A549 (cell line): ENCODE measurements around the gene NFE2. TPM values are rescaled to one million over a fixed set of nuclear protein-coding genes. Genes with fewer than 3 reads are reported as not detected.

ENCODE experiments used
- ATAC-seq, 2 experiments: fragments of 200-7000 bp in 1 of 2; fragments of >200 bp in 1 of 2; cut with Nextera tagmentation in 1 of 2; cut with Tn5 transposase in 1 of 2; 3 replicates each; pipeline versions ENCODE4 v1.8.0 to v1.9.1; 2018 to 2020; ENCODE audit warnings: mild to moderate bottlenecking in 1 of 2, moderate library complexity in 1 of 2
- CTCF ChIA-PET: fragments of 300-600 bp; sonication (Branson Sonifier 250); formaldehyde crosslinking; extraction: SDS; loops from one replicate; lab custom pipeline; 2021; ENCODE audit warnings: antibody characterized with exemption, inconsistent platforms; lab: Yijun Ruan, JAX
- POLR2A ChIA-PET: fragments of 350-600 bp; formaldehyde crosslinking; extraction: SDS; loops from one replicate; lab custom pipeline; 2021; ENCODE audit warnings: antibody characterized with exemption, inconsistent platforms; lab: Yijun Ruan, JAX
- DNase-seq, 2 experiments: peaks; one replicate each; pipeline versions ENCODE4 v3.0.0 to v3.0.0-alpha.2; 2011 to 2016; ENCODE audit warnings: low read depth in 1 of 2, low spot score in 1 of 2
- FAIRE-seq: peaks from 2 replicates; lab custom pipeline; 2011; peaks lifted over from hg19 to GRCh38; lab: Jason Lieb, UNC
- H3K27ac ChIP-seq, 2 experiments: fragments of >200 bp; sonication (Bioruptor Twin); formaldehyde crosslinking; 3 replicates each; pipeline ENCODE4 v1.5.1; 2016 to 2017
- H3K4me1 ChIP-seq: fragments of >200 bp; sonication (Bioruptor Twin); formaldehyde crosslinking; 3 replicates; pipeline ENCODE4 v1.6.1; 2016
- H3K4me2 ChIP-seq: fragments of >200 bp; sonication (Bioruptor Twin); formaldehyde crosslinking; 3 replicates; pipeline ENCODE4 v1.6.1; 2016
- H3K4me3 ChIP-seq: fragments of >200 bp; sonication (Bioruptor Twin); formaldehyde crosslinking; 3 replicates; pipeline ENCODE4 v1.5.1; 2016
- H3K9me3 ChIP-seq: fragments of >200 bp; sonication (Bioruptor Twin); formaldehyde crosslinking; 3 replicates; pipeline ENCODE4 v1.6.1; 2016
- CEBPB ChIP-seq, 2 experiments: fragments of >200 bp in 1 of 2; sonication (Bioruptor Twin) in 1 of 2; formaldehyde crosslinking in 1 of 2; IDR thresholded peaks; 2 replicates each; pipeline ENCODE4 v1.6.1; 2012 to 2016
- EHMT2 ChIP-seq: fragments of 200-600 bp; sonication (generic); IDR thresholded peaks from 2 replicates; pipeline ENCODE4 v1.6.1; 2016; ENCODE audit warnings: antibody characterized with exemption, low read depth, mild to moderate bottlenecking, moderate library complexity
- FOXS1 ChIP-seq: fragments of 250-450 bp; sonication (Bioruptor Pico); IDR thresholded peaks from 2 replicates; pipeline ENCODE4 v1.5.0; 2020; ENCODE audit warnings: mild to moderate bottlenecking, moderate library complexity
- GATA3 ChIP-seq: IDR thresholded peaks from 2 replicates; pipeline ENCODE4 v1.6.1; 2012; ENCODE audit warnings: borderline replicate concordance
- HDAC2 ChIP-seq: fragments of 200-600 bp; sonication (generic); IDR thresholded peaks from 2 replicates; pipeline ENCODE4 v1.6.1; 2016
- HEYL ChIP-seq: fragments of 250-450 bp; sonication (Bioruptor Pico); IDR thresholded peaks from 2 replicates; pipeline ENCODE4 v1.8.0; 2021; ENCODE audit warnings: mild to moderate bottlenecking, moderate library complexity
- HOXA7 ChIP-seq: fragments of 250-450 bp; sonication (Bioruptor Pico); IDR thresholded peaks from 2 replicates; pipeline ENCODE4 v1.5.0; 2020; ENCODE audit warnings: mild to moderate bottlenecking, moderate library complexity
- JUN ChIP-seq, 2 experiments: fragments of >200 bp; sonication (Bioruptor Twin); formaldehyde crosslinking; IDR thresholded peaks; 2 replicates in 1 of 2; 3 replicates in 1 of 2; pipeline ENCODE4 v1.6.1; 2016 to 2017
- KDM1A ChIP-seq: fragments of 200-600 bp; sonication (generic); IDR thresholded peaks from 2 replicates; pipeline ENCODE4 v1.6.1; 2016; ENCODE audit warnings: low read depth, mild to moderate bottlenecking
- KDM5A ChIP-seq: fragments of 200-600 bp; sonication (generic); IDR thresholded peaks from 2 replicates; pipeline ENCODE4 v1.6.1; 2016; ENCODE audit warnings: antibody characterized with exemption, mild to moderate bottlenecking
- MAZ ChIP-seq: fragments of 150-350 bp; IDR thresholded peaks from 2 replicates; pipeline ENCODE4 v1.6.1; 2014; ENCODE audit warnings: antibody characterized with exemption, low read depth, low read length, borderline replicate concordance
- MYC ChIP-seq: IDR thresholded peaks from 2 replicates; pipeline ENCODE4 v1.6.1; 2012; ENCODE audit warnings: mild to moderate bottlenecking, inconsistent platforms, low read length, improper control_type of control experiment, borderline replicate concordance
- NFE2L2 ChIP-seq: fragments of 150-350 bp; conservative IDR thresholded peaks from 2 replicates; pipeline ENCODE4 v1.6.1; 2014; ENCODE audit warnings: low read length
- POLR2A ChIP-seq: IDR thresholded peaks from 2 replicates; pipeline ENCODE4 v1.6.1; 2012; ENCODE audit warnings: mild to moderate bottlenecking, low read length
- POLR2AphosphoS2 ChIP-seq: conservative IDR thresholded peaks from 2 replicates; pipeline ENCODE4 v1.6.1; 2012; ENCODE audit warnings: low read length, improper control_type of control experiment, inconsistent platforms
- RCOR1 ChIP-seq: fragments of 150-350 bp; IDR thresholded peaks from 2 replicates; pipeline ENCODE4 v1.6.1; 2014; ENCODE audit warnings: antibody characterized with exemption, low read length, low read depth
- RFX5 ChIP-seq: fragments of 450-650 bp; IDR thresholded peaks from 2 replicates; pipeline ENCODE4 v1.7.1; 2014; ENCODE audit warnings: antibody characterized with exemption, mild to moderate bottlenecking, moderate library complexity
- RNF2 ChIP-seq: fragments of 200-600 bp; sonication (generic); IDR thresholded peaks from 2 replicates; pipeline ENCODE4 v1.6.1; 2016; ENCODE audit warnings: low read depth, mild to moderate bottlenecking, antibody characterized with exemption, moderate library complexity, borderline replicate concordance
- SMC3 ChIP-seq: fragments of >200 bp; sonication (Bioruptor Twin); formaldehyde crosslinking; IDR thresholded peaks from 3 replicates; pipeline ENCODE4 v1.6.1; 2018; ENCODE audit warnings: inconsistent platforms
- TFCP2L1 ChIP-seq: fragments of 250-450 bp; sonication (Bioruptor Pico); IDR thresholded peaks from 2 replicates; pipeline ENCODE4 v1.5.0; 2021; ENCODE audit warnings: mild to moderate bottlenecking
- ZFP36 ChIP-seq: fragments of 450-650 bp; IDR thresholded peaks from 2 replicates; pipeline ENCODE4 v1.6.1; 2014; ENCODE audit warnings: borderline replicate concordance; ENCODE audit not compliant: partially characterized antibody
- ZSCAN20 ChIP-seq: fragments of 250-450 bp; sonication (Bioruptor Pico); IDR thresholded peaks from 2 replicates; pipeline ENCODE4 v1.8.0; 2022; ENCODE audit warnings: mild to moderate bottlenecking, moderate library complexity
- WGBS: methylation state at CpG from one replicate; pipeline ENCODE4 v1.1.6; 2017; ENCODE audit errors: missing lambda C conversion rate; 5-methylcytosine and 5-hydroxymethylcytosine counted together
- polyA plus RNA-seq, 4 experiments: library from polyadenylated mRNA; depleted of rRNA in 3 of 4; stranded (reverse); fragments of >200 nt; fragmentation: RNase III in 1 of 4; extraction: RNeasy Plus Mini Kit Qiagen cat#74134 plus additional on column Dnase treatment in 1 of 4; gene quantifications; 2 replicates in 3 of 4; 3 replicates in 1 of 4; pipeline ENCODE4 v1.2.3, GENCODE V29; 2011 to 2017
- TF ChIP-seq, protein P1 (sequence below): fragments of 250-450 bp; sonication (Bioruptor Pico); IDR thresholded peaks from 2 replicates; pipeline ENCODE4 v1.5.0; 2020; ENCODE audit warnings: low read depth, mild to moderate bottlenecking, moderate library complexity
- TF ChIP-seq, protein P2 (sequence below): fragments of 150-350 bp; IDR thresholded peaks from 2 replicates; pipeline ENCODE4 v1.6.1; 2014; ENCODE audit warnings: low read depth, mild to moderate bottlenecking, low read length
- TF ChIP-seq, protein P3 (sequence below): fragments of 450-650 bp; IDR thresholded peaks from 2 replicates; pipeline ENCODE4 v1.6.1; 2014; ENCODE audit warnings: antibody characterized with exemption
- TF ChIP-seq, protein P4 (sequence below): IDR thresholded peaks from 2 replicates; pipeline ENCODE4 v1.6.1; 2012; ENCODE audit warnings: low read depth, borderline replicate concordance
- TF ChIP-seq, protein P5 (sequence below): fragments of 200-600 bp; sonication (generic); IDR thresholded peaks from 2 replicates; pipeline ENCODE4 v1.6.1; 2016; ENCODE audit warnings: antibody characterized with exemption, mild to moderate bottlenecking, moderate library complexity

Gene NFE2
- polyA plus RNA-seq, 2 of the 4 experiments (the other 2 are of a cell fraction): 0.30 to 0.52 TPM

DNA sequence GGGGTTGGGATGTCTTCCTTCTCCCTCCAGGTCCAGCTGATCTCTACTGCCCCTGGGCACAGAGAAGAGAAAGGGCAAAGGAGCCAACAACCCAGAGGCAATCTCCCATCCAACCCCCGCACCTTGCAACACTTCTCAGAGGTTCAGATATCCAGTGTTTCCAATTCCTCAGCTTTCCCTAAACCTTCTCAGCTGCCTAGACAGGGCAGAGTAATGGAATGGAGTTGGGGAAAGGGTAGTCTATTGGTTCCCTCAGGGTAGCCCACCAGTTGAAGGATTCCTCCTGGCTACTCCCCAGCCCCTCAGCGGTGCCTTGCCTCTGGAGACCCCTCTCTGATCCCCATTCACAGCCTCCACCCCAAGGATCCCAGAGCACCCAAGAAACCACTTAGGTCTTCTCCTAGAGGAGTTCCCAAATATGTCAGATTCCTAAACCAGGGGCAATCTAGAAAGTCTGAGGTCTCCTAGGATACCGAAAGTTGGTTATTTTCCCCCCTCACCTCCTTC is 537 bp downstream of the NFE2 start:
- WGBS: 34% methylated on average over 3 of the region's 3 CpGs
- CTCF ChIA-PET: interaction anchor here (0.6 to 3.3 kb wide), 9 partner anchors 9 to 63 kb away, joined by 3 to 18 read pairs (median 4); no protein-coding TSS in a partner anchor
- POLR2A ChIA-PET: interaction anchor here (0.8 to 2.6 kb wide), 5 partner anchors 12 to 59 kb away, joined by 4 to 13 read pairs (median 8); partner anchors contain the start of genes CBX5, COPZ1 and HNRNPA1
- peak overlapping the region; percentile 34 to 81; a peak in 4 of 6 replicates for H3K27ac ChIP-seq
- no peak for TF ChIP-seq KDM5A
- TF ChIP-seq, protein P1, sequence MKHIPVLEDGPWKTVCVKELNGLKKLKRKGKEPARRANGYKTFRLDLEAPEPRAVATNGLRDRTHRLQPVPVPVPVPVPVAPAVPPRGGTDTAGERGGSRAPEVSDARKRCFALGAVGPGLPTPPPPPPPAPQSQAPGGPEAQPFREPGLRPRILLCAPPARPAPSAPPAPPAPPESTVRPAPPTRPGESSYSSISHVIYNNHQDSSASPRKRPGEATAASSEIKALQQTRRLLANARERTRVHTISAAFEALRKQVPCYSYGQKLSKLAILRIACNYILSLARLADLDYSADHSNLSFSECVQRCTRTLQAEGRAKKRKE (CRISPR knock-in tag): no peak
- TF ChIP-seq POLR2AphosphoS2: no peak
- TF ChIP-seq, protein P2, sequence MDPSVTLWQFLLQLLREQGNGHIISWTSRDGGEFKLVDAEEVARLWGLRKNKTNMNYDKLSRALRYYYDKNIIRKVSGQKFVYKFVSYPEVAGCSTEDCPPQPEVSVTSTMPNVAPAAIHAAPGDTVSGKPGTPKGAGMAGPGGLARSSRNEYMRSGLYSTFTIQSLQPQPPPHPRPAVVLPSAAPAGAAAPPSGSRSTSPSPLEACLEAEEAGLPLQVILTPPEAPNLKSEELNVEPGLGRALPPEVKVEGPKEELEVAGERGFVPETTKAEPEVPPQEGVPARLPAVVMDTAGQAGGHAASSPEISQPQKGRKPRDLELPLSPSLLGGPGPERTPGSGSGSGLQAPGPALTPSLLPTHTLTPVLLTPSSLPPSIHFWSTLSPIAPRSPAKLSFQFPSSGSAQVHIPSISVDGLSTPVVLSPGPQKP: no peak
- no peak for TF ChIP-seq SMC3
- TF ChIP-seq, protein P3, sequence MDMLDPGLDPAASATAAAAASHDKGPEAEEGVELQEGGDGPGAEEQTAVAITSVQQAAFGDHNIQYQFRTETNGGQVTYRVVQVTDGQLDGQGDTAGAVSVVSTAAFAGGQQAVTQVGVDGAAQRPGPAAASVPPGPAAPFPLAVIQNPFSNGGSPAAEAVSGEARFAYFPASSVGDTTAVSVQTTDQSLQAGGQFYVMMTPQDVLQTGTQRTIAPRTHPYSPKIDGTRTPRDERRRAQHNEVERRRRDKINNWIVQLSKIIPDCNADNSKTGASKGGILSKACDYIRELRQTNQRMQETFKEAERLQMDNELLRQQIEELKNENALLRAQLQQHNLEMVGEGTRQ: no peak
- no peak for TF ChIP-seq HEYL
- TF ChIP-seq RNF2: no peak
- TF ChIP-seq POLR2A: no peak
- TF ChIP-seq EHMT2: no peak
- TF ChIP-seq FOXS1 (CRISPR knock-in tag): no peak
- no peak for TF ChIP-seq ZSCAN20 (CRISPR knock-in tag)
- H3K4me3 ChIP-seq: peak overlapping the region; percentile 29
- peaks cover 32% of the 10 kb centered on the region for H3K4me1 ChIP-seq
- no peaks in the 10 kb centered on the region for H3K9me3 ChIP-seq
- no peak for FAIRE-seq
- peak in 1 of 2 experiments; percentile 48; a peak in 3 of 6 replicates for ATAC-seq
- H3K4me2 ChIP-seq: peak overlapping the region; percentile 85
- DNase-seq: no peak

DNA sequence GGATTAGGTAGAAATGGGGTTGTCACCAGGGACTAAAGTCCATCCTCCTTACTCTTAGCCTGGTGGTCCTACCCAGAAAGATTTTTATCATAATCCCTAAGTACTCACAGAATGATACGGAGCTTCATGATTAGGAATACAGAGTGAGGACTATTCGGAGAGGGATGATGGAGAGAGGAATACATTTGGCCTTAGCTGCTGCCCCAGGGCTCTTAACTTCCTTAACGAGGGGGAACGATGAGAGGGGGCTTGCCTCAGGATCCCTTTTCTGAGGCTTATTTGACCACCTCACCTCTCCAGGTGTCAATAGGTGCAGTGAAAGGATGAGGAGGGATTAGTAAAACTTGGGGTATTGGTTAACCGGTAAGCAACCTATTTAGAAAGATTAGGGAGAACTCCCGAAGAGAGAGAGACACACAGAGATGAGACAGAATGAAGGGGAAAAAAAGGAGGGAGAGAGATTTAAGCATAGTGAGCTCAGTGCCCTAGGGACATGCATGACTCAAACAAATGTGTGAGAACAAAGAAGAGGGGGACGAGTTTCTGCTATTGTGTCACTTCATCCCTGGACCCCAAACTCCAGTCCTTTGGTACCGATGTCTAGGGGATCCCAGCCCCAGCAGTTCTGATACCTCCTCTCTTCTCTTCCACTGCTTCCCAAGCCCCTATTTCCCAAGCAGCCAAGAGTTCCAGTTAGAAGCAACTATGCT is 1.1 kb downstream of the NFE2 start:
- ChIA-PET CTCF (interaction anchor here (0.8 to 3.3 kb wide), 13 partner anchors 8 to 85 kb away, joined by 3 to 18 read pairs (median 4); no protein-coding TSS in a partner anchor), POLR2A (interaction anchor here (0.9 to 2.6 kb wide), 5 partner anchors 11 to 59 kb away, joined by 3 to 9 read pairs (median 4); partner anchors contain the start of genes CBX5 and HNRNPA1)
- TF ChIP-seq MAZ (no peak), MYC (no peak), GATA3 (no peak), NFE2L2 (no peak), TFCP2L1 (CRISPR knock-in tag) (no peak), EHMT2 (no peak), RCOR1 (no peak), RFX5 (no peak), FOXS1 (CRISPR knock-in tag) (no peak), HOXA7 (CRISPR knock-in tag) (no peak), KDM1A (no peak), HDAC2 (no peak), CEBPB (IDR thresholded peaks at IDR 0.05) (no peak), JUN (IDR thresholded peaks at IDR 0.05) (no peak), ZFP36 (no peak)
- TF ChIP-seq, protein P4, sequence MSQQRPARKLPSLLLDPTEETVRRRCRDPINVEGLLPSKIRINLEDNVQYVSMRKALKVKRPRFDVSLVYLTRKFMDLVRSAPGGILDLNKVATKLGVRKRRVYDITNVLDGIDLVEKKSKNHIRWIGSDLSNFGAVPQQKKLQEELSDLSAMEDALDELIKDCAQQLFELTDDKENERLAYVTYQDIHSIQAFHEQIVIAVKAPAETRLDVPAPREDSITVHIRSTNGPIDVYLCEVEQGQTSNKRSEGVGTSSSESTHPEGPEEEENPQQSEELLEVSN: no peak
- TF ChIP-seq, protein P5, sequence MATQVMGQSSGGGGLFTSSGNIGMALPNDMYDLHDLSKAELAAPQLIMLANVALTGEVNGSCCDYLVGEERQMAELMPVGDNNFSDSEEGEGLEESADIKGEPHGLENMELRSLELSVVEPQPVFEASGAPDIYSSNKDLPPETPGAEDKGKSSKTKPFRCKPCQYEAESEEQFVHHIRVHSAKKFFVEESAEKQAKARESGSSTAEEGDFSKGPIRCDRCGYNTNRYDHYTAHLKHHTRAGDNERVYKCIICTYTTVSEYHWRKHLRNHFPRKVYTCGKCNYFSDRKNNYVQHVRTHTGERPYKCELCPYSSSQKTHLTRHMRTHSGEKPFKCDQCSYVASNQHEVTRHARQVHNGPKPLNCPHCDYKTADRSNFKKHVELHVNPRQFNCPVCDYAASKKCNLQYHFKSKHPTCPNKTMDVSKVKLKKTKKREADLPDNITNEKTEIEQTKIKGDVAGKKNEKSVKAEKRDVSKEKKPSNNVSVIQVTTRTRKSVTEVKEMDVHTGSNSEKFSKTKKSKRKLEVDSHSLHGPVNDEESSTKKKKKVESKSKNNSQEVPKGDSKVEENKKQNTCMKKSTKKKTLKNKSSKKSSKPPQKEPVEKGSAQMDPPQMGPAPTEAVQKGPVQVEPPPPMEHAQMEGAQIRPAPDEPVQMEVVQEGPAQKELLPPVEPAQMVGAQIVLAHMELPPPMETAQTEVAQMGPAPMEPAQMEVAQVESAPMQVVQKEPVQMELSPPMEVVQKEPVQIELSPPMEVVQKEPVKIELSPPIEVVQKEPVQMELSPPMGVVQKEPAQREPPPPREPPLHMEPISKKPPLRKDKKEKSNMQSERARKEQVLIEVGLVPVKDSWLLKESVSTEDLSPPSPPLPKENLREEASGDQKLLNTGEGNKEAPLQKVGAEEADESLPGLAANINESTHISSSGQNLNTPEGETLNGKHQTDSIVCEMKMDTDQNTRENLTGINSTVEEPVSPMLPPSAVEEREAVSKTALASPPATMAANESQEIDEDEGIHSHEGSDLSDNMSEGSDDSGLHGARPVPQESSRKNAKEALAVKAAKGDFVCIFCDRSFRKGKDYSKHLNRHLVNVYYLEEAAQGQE: no peak
- 63% methylated on average over 8 of the region's 8 CpGs for WGBS
- peaks cover 31% of the 10 kb centered on the region for H3K4me1 ChIP-seq
- peak overlapping the region in 1 of 2 experiments; percentile 81; a peak in 2 of 6 replicates for H3K27ac ChIP-seq
- FAIRE-seq (no peak), ATAC-seq (peak in 1 of 2 experiments; percentile 21; a peak in 3 of 6 replicates), DNase-seq (no peak)
- H3K4me2 ChIP-seq: peak overlapping the region; percentile 85
- H3K9me3 ChIP-seq: no peaks in the 10 kb centered on the region
- H3K4me3 ChIP-seq: no peak overlapping the region
